Measurements from ENCODE around the gene FBXO38.
A peak's percentile ranks its signal among the peaks of the same experiment; 100 is the strongest.

Gene FBXO38

GRCh38 chr5:148469501-148469935, 85.8 kb downstream of the FBXO38 start:
- peak in 39 of 58 donors; percentile 3 to 77 (median 45) for DNase-seq

- no peak for DNase-seq
Observed at GRCh38 chr5:148471379-148471778, 87.6 kb downstream of the FBXO38 start.

GRCh38 chr5:148474025-148474511, 90.3 kb downstream of the FBXO38 start:
- no peak for DNase-seq

DNA sequence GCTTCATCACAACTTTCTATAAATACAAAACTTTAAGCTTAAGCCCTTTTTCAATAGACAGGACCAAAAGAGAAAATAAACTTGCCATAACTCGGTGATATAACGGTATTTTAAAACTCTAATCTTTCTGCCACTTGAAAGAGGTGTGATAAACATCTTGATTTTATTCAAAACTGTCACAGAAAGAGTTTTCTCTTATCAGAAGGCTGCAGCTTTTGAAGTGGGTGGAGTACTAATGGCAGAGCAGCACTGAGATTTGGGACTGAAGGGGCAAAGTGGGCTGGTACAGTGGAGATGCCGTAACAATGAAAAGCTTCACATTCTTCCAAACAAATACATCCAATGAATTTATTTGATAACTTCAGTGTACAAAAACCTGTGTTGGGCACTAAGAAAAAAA, 92.5 kb downstream of the FBXO38 start:
- no peak for DNase-seq

- no peak for DNase-seq
Observed at GRCh38 chr5:148477429-148477828, 93.7 kb downstream of the FBXO38 start.

DNA sequence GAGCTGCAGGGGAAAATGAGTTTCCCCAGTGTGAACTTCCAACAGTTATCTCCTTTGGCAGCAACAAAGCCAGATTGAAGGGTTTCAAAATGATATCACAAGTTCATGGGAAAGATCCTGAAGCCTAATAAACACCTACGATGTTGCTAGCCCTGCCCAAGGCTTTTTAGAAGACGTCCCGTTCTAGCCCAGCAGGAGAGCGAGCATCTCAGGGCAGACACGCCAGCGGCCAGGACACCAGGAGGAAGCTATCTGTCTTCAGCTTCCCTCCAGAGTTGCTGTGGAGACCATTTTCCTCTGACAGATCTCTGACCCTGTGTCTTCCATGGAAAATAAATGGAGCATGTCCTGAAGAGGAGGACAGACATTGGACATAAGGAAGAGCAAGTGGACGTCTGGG, 98.4 kb downstream of the FBXO38 start:
- DNase-seq, result no peak

- peak in 8 of 58 donors; percentile 1 to 11 (median 6) for DNase-seq
Observed at GRCh38 chr5:148482697-148483462, 99.1 kb downstream of the FBXO38 start.

GRCh38 chr5:148483750-148484149, 100.0 kb downstream of the FBXO38 start:
- no peak for DNase-seq

DNA sequence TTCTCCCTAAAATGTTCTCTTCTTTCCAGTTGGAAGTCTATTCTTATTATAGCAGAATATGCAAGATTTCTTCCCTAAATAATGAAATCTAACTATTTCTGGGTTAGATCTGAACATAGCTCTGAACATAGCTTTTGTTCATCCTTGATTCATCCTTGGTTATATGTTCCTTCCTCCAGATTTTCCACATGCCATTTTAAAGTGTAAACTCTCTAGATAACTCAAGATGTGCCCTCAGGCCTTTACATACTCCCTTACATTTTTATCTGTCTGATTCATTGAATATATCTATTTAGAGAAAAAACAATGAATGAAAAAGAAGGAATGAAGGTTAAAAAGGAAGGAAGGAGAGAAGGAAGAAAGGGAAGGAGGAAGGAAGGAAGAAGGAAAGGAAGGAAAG, 100.9 kb downstream of the FBXO38 start:
- DNase-seq, result no peak

DNA sequence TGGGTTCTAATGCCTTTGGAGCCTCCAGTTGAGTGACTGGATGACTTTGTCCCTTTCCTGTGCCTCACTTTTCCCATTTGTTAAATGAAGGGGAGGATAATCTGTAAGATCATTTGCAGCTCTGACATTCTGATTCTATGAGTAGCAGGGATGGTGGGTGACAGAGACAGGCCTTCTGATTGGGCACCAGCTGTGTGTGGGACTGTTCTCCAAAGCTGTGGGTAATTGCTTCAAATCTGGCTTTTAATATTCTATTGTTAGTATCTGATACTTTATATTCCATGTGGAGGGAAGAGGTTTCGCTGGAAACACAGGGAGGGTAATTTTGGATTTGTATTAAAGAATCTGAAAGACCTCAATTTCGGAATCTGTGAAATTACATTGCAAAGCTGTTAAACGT, 102.7 kb downstream of the FBXO38 start:
- DNase-seq, result peak in 1 of 58 donors; percentile 40

DNA sequence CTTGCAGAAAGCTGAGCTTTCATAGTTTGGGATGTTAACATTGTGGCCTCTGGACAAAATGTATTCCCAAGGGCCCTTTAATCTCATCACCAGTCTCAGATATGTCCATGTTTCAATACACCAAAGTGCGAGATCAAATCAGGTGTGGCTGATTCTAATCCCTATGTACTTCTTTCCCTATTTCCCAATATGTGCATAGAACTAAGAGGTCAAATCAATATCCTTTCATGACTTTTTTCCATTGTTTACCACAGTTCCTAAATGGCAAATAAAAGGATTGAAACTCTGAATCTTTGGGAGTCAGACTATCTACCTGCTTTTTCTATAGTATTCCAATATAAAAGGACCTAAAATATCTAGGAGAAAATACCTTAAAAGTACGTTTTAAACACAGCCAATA, 105.0 kb downstream of the FBXO38 start:
- no peak for DNase-seq

DNA sequence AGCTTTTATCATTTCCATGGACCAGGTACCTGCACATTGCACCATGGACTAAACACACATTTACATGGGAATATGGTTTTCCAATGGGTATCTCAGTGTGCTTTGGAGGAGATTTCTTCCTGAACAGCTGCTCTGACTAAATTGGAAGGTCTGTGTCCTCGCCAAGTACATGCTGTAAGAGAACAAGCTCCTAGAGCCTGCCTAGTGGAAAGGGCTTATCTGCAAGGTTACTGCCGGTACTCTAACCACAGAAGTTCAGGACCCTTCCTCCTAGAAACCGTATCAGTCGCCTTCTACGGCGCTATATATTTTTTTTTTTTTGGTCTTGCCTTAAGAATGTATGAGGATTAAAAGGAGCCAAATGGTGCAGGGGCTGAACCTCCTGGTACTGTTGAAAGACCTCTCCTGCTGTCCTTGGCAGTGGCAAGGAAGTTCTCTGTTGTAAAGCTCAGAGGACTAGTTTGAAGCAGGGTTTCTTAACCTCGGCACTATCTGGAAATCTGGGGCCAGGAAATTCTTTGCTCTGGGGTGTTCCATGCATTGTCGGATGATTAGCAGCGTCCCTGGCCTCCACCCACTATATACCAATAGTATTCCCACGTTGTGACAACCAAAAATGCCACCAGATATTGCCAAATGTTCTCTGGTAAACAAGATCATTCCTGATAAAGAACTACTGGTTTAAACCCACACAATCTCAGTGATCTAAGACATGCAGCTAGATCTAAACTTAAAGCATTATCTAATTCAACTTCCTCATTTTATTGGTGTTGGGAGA, 107.4 kb downstream of the FBXO38 start:
- peak in 3 of 58 donors; percentile 4 to 54 (median 5) for DNase-seq

GRCh38 chr5:148491793-148492184, 108.0 kb downstream of the FBXO38 start:
- DNase-seq, result no peak

DNA sequence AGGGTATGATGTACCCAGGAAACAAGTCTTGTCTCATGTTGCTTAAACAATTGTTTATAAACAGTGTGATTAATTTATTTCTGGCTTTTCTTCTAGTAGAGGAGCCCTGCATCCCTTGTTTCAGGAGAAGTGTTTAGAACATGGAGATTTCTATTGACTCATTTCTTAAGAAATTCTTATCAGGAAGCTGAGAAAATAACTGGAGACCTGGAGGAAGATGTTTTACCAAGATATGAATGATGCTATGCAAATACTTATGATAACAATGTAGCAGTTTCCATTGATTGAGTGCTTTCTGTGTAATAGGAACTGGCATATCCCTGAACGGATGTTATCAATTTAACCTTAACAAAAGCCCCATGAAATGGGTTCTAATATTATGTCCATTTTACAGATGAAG, 108.6 kb downstream of the FBXO38 start:
- no peak for DNase-seq
